HAP-1 (cell line): ENCODE data around the gene COMMD3.
"Not testable (repeated sequence)": the region's sequence is repeated elsewhere in the genome, so short reads cannot be mapped to it uniquely, and the experiment has no call there.

Source experiments
- DNase-seq, 2 experiments: peaks; one replicate each; pipeline ENCODE4 v3.0.0-alpha.2; 2016 to 2020; ENCODE audit warnings: low spot score in 2 of 2
- H3K27me3 ChIP-seq: fragments of 250-450 bp; sonication (Bioruptor Pico); 2 replicates; pipeline ENCODE4 v1.5.1; 2020; ENCODE audit warnings: low read depth, mild to moderate bottlenecking, moderate library complexity
- H3K36me3 ChIP-seq: fragments of 250-450 bp; sonication (Bioruptor Pico); replicated peaks from 2 replicates; pipeline ENCODE4 v1.5.1; 2020; ENCODE audit warnings: mild to moderate bottlenecking
- H3K4me1 ChIP-seq: fragments of 250-450 bp; sonication (Bioruptor Pico); 2 replicates; pipeline ENCODE4 v1.5.1; 2020; ENCODE audit warnings: mild to moderate bottlenecking
- H3K4me3 ChIP-seq: fragments of 250-450 bp; sonication (Bioruptor Pico); 2 replicates; pipeline ENCODE4 v1.5.1; 2020; ENCODE audit warnings: mild to moderate bottlenecking, moderate library complexity
- H3K9me3 ChIP-seq: fragments of 250-450 bp; sonication (Bioruptor Pico); 2 replicates; pipeline ENCODE4 v1.5.1; 2020; ENCODE audit warnings: mild to moderate bottlenecking, moderate library complexity
- in situ Hi-C: fragments of 300-500 bp; cut with MboI; formaldehyde crosslinking; loops from 3 replicates; pipeline ENCODE4 v1.14.3; 2020; ENCODE audit warnings: low sequenced_read_pairs, inconsistent platforms, mixed read lengths

COMMD3 gene

GRCh38 chr10:22316286-22317075, at the start of gene COMMD3:
COMMD3 (plus strand) TSS chr10:22316388; CDS start chr10:22316418, 30 bp downstream.
- Histone ChIP-seq H3K27me3 (no peaks in the 10 kb centered on the region), H3K4me3 (peak within 1 kb of the TSS; percentile 66), H3K9me3 (no peaks in the 10 kb centered on the region), H3K36me3 (no peaks in the 10 kb centered on the region), H3K4me1 (peaks cover 30% of the 10 kb centered on the region)
- peak; percentile 78 to 88 for DNase-seq
- in situ Hi-C loops: loop anchor here (10.0 kb wide), 1 partner anchor 312 kb away; the partner anchor contains the start of gene DNAJC1

GRCh38 chr10:22268503-22268902, 47.7 kb upstream of the COMMD3 start:
- no peak overlapping the region for H3K4me3 ChIP-seq
- no peak for DNase-seq
- H3K27me3 ChIP-seq: no peaks in the 10 kb centered on the region
- H3K4me1 ChIP-seq: no peaks in the 10 kb centered on the region
- H3K36me3 ChIP-seq: no peaks in the 10 kb centered on the region
- in situ Hi-C loops: no loop called here
- no peaks in the 10 kb centered on the region for H3K9me3 ChIP-seq

DNA sequence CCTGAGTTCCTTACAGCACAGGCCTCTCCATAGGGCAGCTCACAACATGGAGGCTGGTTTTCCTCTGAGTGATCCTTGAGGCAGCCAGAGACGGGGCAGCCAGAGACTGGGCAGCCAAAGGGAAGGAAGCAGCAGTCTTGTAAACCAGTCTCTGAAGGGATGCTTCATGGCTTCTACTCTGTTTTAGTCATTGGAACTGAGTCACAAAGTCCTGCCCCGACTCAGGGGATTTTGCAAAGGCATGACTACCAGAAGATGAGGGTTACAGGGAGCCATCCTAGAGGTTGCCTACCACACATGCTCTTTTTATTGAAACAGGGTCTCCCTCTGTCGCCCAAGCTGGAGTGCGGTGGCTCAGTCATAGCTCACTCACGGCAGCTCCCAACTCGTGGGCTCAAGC, 44.4 kb upstream of the COMMD3 start:
- DNase-seq: no peak

GRCh38 chr10:22278441-22278782, 37.8 kb upstream of the COMMD3 start:
- DNase-seq: no peak
- Histone ChIP-seq H3K4me3 (no peak overlapping the region), H3K27me3 (peaks cover 2% of the 10 kb centered on the region; the same call in 1 of the 2 replicates), H3K36me3 (no peaks in the 10 kb centered on the region), H3K4me1 (peaks cover 11% of the 10 kb centered on the region), H3K9me3 (no peaks in the 10 kb centered on the region)
- in situ Hi-C loops: no loop called here

More for the DNA sequence above, 44.4 kb upstream of the COMMD3 start:
- no peaks in the 10 kb centered on the region for H3K9me3 ChIP-seq
- in situ Hi-C loops: no loop called here
- no peaks in the 10 kb centered on the region for H3K36me3 ChIP-seq
- H3K4me3 ChIP-seq: no peak overlapping the region
- H3K4me1 ChIP-seq: no peaks in the 10 kb centered on the region
- H3K27me3 ChIP-seq: no peaks in the 10 kb centered on the region

GRCh38 chr10:22280078-22280477, 36.1 kb upstream of the COMMD3 start:
- in situ Hi-C loops: no loop called here
- H3K4me3 ChIP-seq: no peak overlapping the region
- no peaks in the 10 kb centered on the region for H3K36me3 ChIP-seq
- no peak for DNase-seq
- no peaks in the 10 kb centered on the region for H3K9me3 ChIP-seq
- peaks cover 11% of the 10 kb centered on the region for H3K4me1 ChIP-seq
- peaks cover 2% of the 10 kb centered on the region; the same call in 1 of the 2 replicates for H3K27me3 ChIP-seq

DNA sequence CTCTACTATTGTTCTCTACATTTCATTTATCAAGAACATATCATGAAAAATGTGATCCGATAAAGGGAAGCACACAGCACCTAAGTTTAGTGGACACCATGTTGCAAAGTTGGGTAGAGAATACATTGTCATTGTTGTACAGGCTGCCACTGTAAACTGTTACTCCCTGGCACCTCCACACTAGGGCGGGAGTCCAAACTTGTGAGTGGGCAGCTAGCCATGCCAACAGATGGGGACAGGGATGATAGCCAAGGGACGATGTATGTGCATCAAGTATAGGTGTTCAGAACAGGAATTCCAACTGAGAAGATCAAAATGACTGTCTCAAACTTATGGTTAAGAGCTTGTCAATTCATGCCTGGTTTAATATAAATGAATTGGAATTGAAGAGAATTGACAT, 31.1 kb upstream of the COMMD3 start:
- Histone ChIP-seq H3K4me3 (no peak overlapping the region), H3K4me1 (no peaks in the 10 kb centered on the region; the same call in 1 of the 2 replicates), H3K9me3 (no peaks in the 10 kb centered on the region), H3K36me3 (no peaks in the 10 kb centered on the region), H3K27me3 (no peaks in the 10 kb centered on the region)
- no peak for DNase-seq
- in situ Hi-C loops: no loop called here

GRCh38 chr10:22293747-22294404, 22.3 kb upstream of the COMMD3 start:
- in situ Hi-C loops: no loop called here
- H3K4me3 ChIP-seq: no peak overlapping the region
- H3K9me3 ChIP-seq: no peaks in the 10 kb centered on the region
- H3K27me3 ChIP-seq: no peaks in the 10 kb centered on the region
- H3K4me1 ChIP-seq: no peaks in the 10 kb centered on the region; the same call in 1 of the 2 replicates
- no peaks in the 10 kb centered on the region for H3K36me3 ChIP-seq
- no peak for DNase-seq

GRCh38 chr10:22294694-22295093, 21.5 kb upstream of the COMMD3 start:
- no peaks in the 10 kb centered on the region for H3K36me3 ChIP-seq
- no peaks in the 10 kb centered on the region for H3K9me3 ChIP-seq
- in situ Hi-C loops: no loop called here
- no peaks in the 10 kb centered on the region; the same call in 1 of the 2 replicates for H3K4me1 ChIP-seq
- H3K4me3 ChIP-seq: no peak overlapping the region
- DNase-seq: no peak
- no peaks in the 10 kb centered on the region for H3K27me3 ChIP-seq

DNA sequence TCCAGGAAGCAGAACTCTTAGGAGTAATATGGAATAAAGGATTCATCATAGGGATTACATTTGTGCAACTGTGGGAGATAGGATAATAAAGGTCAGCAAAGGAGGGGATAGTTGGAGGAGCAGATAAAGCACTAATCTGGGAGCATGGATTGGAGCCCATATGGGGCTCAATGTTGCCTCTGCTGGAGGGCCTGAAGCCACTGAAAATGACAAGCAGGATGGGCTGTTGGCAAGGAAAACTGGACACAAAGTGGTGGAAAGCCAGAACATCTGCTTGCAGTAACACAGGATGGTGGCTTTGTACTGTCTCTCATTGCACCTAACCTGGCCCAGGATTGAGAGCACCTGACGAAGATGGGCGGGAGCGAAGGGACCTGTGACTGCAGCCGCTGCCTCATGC, 15.0 kb upstream of the COMMD3 start:
- Histone ChIP-seq H3K4me3 (no peak overlapping the region), H3K27me3 (no peaks in the 10 kb centered on the region), H3K9me3 (no peaks in the 10 kb centered on the region), H3K4me1 (no peaks in the 10 kb centered on the region), H3K36me3 (no peaks in the 10 kb centered on the region)
- no peak for DNase-seq
- in situ Hi-C loops: no loop called here

- Histone ChIP-seq H3K4me1 (no peaks in the 10 kb centered on the region), H3K27me3 (no peaks in the 10 kb centered on the region), H3K9me3 (no peaks in the 10 kb centered on the region), H3K36me3 (no peaks in the 10 kb centered on the region), H3K4me3 (no peak overlapping the region)
- in situ Hi-C loops: no loop called here
- DNase-seq: no peak
Observed at GRCh38 chr10:22303461-22303860, 12.7 kb upstream of the COMMD3 start.

- Histone ChIP-seq H3K36me3 (no peaks in the 10 kb centered on the region), H3K4me1 (no peaks in the 10 kb centered on the region), H3K4me3 (no peak overlapping the region), H3K27me3 (no peaks in the 10 kb centered on the region), H3K9me3 (no peaks in the 10 kb centered on the region)
- DNase-seq: no peak
- in situ Hi-C loops: no loop called here
Observed at GRCh38 chr10:22305721-22306120, 10.5 kb upstream of the COMMD3 start.

DNA sequence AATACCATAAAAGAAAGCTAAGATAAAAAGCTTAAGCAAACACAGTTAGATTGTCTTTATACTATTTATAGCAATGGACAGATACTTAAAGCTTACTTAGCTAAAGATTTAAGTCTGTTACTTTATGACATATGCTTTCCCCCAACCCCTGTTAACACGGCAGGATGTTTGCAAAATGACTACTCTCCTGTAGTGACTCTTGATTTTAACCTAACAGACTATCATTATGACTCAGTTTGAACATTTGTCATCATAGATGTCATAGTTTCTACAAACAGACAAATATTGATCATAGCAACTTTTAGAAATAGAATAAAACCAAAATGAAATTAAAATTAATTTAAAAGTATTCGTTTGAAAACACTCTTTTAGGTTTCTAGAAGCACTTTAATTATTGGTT, 7.8 kb upstream of the COMMD3 start:
- in situ Hi-C loops: no loop called here
- no peaks in the 10 kb centered on the region for H3K9me3 ChIP-seq
- no peak overlapping the region for H3K4me3 ChIP-seq
- no peaks in the 10 kb centered on the region for H3K4me1 ChIP-seq
- no peaks in the 10 kb centered on the region for H3K27me3 ChIP-seq
- DNase-seq: no peak
- no peaks in the 10 kb centered on the region for H3K36me3 ChIP-seq

GRCh38 chr10:22309180-22310000, 6.8 kb upstream of the COMMD3 start:
- Histone ChIP-seq H3K36me3 (no peaks in the 10 kb centered on the region), H3K9me3 (no peaks in the 10 kb centered on the region), H3K27me3 (no peaks in the 10 kb centered on the region), H3K4me3 (no peak overlapping the region), H3K4me1 (no peaks in the 10 kb centered on the region)
- DNase-seq: no peak
- in situ Hi-C loops: no loop called here

GRCh38 chr10:22310012-22310411, 6.2 kb upstream of the COMMD3 start:
- in situ Hi-C loops: loop anchor here (10.0 kb wide), 1 partner anchor 305 kb away; the partner anchor contains the start of gene DNAJC1

More at GRCh38 chr10:22310012-22310411, 6.2 kb upstream of the COMMD3 start:
- not testable (repeated sequence) for H3K4me3 ChIP-seq, DNase-seq, H3K36me3 ChIP-seq, H3K4me1 ChIP-seq, H3K27me3 ChIP-seq, H3K9me3 ChIP-seq
